GM12874 (cell line): ENCODE results near the gene CAMTA1.

Experiments used
- CTCF ChIP-seq: IDR thresholded peaks from 2 replicates; pipeline ENCODE4 v1.5.1; 2011; ENCODE audit warnings: low read depth, mild to moderate bottlenecking, control low read depth, low read length, moderate library complexity; ENCODE audit not compliant: insufficient read depth

Gene CAMTA1

DNA sequence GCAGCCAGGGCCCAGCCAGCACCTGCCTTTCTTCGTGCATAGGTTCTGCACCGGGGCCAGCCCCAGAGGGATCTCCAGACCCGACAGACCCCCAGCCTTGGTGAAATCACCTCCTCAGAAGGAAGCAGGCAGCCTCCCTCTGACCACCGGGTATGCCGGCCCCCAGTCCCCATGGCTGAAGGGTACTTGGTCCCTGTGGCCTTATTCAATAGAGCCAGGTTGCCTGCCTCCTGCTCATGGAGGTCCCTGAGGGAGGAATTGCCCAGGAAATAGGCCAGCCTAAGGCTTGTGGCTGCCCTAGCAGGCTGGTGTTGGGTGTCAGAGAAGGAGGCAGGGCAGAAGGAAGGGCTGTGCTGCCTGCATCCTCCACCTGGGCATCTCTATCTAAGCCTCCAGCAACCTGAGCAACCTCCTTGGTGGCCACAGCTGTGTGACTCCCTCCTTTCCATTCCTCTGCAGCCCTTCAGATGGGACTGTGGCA is 647.7 kb downstream of the CAMTA1 start:
- no peak for TF ChIP-seq CTCF

GRCh38 chr1:7434566-7434965 is 649.3 kb downstream of the CAMTA1 start:
- no peak for TF ChIP-seq CTCF

DNA sequence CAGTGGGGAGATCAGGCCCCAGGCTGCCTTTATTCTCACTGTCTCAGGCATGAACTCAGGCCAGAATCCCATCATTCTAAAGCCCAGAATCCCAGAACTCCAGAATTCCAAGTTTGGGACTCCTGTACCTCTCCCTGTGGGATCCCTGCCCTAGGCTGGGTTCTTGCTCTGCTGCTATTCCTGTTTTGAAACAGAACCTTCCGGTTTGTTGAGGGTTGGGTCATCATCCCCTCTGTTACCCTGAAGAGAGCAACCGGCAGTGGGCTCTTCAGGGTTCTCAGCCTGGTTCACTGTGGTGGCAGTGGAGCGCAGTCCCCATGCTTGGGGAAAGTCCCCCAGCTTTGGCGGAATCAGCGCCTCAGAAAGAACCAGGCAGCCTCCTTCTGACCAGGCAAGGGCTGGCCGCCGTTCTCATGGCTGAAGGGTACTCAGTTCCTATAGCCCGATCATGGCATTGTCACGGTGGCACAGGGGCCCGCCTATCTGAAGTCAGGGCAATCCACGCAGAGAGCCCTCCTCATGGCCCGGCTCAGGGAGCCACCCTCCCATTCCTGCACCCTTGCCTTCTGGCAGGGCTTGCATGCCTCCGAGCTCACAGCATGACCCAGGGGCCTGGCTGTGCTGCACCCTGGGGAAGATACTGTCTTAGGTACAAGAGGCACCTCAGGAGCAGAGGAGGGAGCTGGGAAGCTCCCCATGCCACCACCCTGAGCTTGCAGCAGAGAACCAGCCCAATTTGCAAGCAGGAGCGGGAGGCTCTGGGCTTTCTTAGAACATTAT is 650.2 kb downstream of the CAMTA1 start:
- TF ChIP-seq CTCF: no peak

DNA sequence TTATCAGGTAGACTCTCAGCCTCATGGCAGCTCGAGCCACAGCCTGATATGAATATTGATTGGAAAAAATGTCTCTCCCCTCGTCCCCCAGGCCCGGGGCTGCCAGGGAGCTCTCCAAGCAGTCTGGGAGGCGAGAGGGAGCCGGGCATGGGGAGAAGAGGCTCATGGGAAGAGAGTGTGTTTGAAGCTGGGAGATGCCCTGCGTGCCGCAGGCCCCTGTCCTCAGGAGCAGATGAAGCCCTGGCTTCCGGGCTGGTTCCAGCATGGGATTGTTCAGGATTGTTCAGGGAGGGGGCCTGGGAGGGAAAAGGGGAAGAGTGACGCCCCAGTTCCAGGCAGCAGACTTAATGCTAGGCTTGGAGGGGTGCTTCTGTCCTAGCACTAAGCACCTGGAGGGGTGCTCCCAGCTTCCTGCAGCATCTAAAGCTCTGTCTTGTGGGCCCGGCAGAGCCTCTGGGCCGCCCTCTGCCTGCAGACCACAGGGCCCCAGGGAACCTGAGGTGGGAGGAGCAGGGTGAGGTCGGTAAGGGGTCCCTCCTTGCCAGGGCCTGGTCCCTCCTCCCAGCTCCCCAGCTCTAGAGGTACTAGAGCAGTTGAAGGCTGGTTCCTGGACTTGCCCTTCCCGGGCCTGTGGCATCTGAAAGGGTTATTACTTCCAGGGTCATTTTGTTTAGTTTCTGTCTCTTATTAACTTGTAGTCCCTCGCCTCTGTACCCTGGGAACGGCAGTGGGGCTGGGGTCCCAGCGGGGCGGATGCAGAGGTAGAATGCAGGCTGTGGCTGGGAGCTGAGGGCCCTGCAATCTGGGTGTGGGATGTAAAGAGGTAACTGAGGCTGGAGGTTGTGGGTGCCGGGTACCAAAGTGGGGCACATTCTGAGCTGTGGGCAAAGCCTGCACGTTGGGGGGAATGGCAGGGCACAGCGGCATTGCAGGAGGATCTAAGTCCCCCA is 651.1 kb downstream of the CAMTA1 start:
- TF ChIP-seq CTCF: no peak

GRCh38 chr1:7437036-7437435 is 651.8 kb downstream of the CAMTA1 start:
- TF ChIP-seq CTCF: no peak

- no peak for TF ChIP-seq CTCF
Measured at GRCh38 chr1:7437608-7438395, 652.5 kb downstream of the CAMTA1 start.
